ENCODE results near the gene LGALS7. TPM values are rescaled to one million over a fixed set of nuclear protein-coding genes. Genes with fewer than 3 reads are reported as not detected.

The LGALS7 gene
- total and polyA plus RNA-seq, 2 of the 13 experiments (the other 11 are each of a cell fraction or from before 2014, with no cell fraction given) = 0.73 TPM; not detected in 1

DNA sequence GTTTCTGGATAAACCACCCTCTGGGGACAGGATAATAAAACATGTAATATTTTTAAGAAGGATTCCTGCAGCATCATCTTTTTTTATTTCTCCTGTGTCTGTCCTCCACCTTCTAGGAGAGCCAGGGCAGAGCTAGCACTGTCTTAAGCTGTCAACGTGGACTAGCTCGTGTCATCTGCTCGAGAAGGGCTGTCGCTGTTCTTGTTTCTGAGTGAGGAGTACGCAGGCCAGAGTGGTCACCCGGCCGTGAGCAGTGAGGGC is 42.9 kb downstream of the LGALS7 start:
- H3K4me1 ChIP-seq (ENCODE audit: insufficient read depth, low read length) = peaks cover 21% of the 10 kb centered on the region
- ATAC-seq (no peak), DNase-seq (ENCODE audit: low spot score) (no peak), FAIRE-seq (no peak)
- H2AFZ ChIP-seq (ENCODE audit: low read length) = no peak overlapping the region
- ChIA-PET CTCF (ENCODE audit: low intra/inter-chr PET ratio, low total read pairs) (interaction anchor here (0.8 to 1.2 kb wide), 2 partner anchors 76 to 157 kb away, joined by 3 to 5 read pairs; no protein-coding TSS in a partner anchor), POLR2A (no interaction called here)
- H3K9me3 ChIP-seq (ENCODE audit: low read length) = no peaks in the 10 kb centered on the region
- TF ChIP-seq, protein P1, sequence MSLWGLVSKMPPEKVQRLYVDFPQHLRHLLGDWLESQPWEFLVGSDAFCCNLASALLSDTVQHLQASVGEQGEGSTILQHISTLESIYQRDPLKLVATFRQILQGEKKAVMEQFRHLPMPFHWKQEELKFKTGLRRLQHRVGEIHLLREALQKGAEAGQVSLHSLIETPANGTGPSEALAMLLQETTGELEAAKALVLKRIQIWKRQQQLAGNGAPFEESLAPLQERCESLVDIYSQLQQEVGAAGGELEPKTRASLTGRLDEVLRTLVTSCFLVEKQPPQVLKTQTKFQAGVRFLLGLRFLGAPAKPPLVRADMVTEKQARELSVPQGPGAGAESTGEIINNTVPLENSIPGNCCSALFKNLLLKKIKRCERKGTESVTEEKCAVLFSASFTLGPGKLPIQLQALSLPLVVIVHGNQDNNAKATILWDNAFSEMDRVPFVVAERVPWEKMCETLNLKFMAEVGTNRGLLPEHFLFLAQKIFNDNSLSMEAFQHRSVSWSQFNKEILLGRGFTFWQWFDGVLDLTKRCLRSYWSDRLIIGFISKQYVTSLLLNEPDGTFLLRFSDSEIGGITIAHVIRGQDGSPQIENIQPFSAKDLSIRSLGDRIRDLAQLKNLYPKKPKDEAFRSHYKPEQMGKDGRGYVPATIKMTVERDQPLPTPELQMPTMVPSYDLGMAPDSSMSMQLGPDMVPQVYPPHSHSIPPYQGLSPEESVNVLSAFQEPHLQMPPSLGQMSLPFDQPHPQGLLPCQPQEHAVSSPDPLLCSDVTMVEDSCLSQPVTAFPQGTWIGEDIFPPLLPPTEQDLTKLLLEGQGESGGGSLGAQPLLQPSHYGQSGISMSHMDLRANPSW (CRISPR knock-in tag; IDR thresholded peaks at IDR 0.05; ENCODE audit: borderline replicate concordance) = no peak
- TF ChIP-seq ZNF749 (CRISPR knock-in tag; IDR thresholded peaks at IDR 0.05; ENCODE audit: borderline replicate concordance) (no peak), MAFF (IDR thresholded peaks at IDR 0.05; ENCODE audit: low read depth, low read length) (no peak), ZNF878 (CRISPR knock-in tag; IDR thresholded peaks at IDR 0.05) (no peak), RBM22 (optimal IDR thresholded peaks at IDR 0.05; ENCODE audit: low read length) (peak; percentile 97), HNRNPL (IDR thresholded peaks at IDR 0.05; ENCODE audit: low read depth, low read length) (0 out of 2 replicates have a peak, but pooled peaks have one; percentile 17), CEBPB (IDR thresholded peaks at IDR 0.05; ENCODE audit: borderline replicate concordance, low read depth, low read length) (no peak), SSRP1 (CRISPR knock-in tag; IDR thresholded peaks at IDR 0.05) (peak; percentile 32; the same call in 1 of the 2 replicates), SMAD3 (CRISPR knock-in tag; IDR thresholded peaks at IDR 0.05) (no peak), ZNF235 (CRISPR knock-in tag; IDR thresholded peaks at IDR 0.05; ENCODE audit: borderline replicate concordance) (no peak)
- no peak overlapping the region for H3K27ac ChIP-seq (ENCODE audit: extremely low read length, insufficient read depth, low read length)
- BruUV-seq (replicated peaks) = no TSS peak
- no peaks in the 10 kb centered on the region for H4K20me1 ChIP-seq (ENCODE audit: insufficient read depth, low read length)
- no peak overlapping the region for H3K9ac ChIP-seq (ENCODE audit: insufficient read depth, low read depth, low read length)
- H3K4me3 ChIP-seq (replicated peaks in 1 of 3; ENCODE audit: insufficient read depth in 1 of 3, low read depth in 2 of 3, low read length in 3 of 3) = no peak overlapping the region
- peaks cover 17 to 39% of the 10 kb centered on the region in 2 experiments; a peak in 4 of 5 replicates for H3K36me3 ChIP-seq (replicated peaks in 1 of 2; ENCODE audit: control insufficient read depth in 1 of 2, insufficient read depth in 2 of 2, low read length in 2 of 2)
- no peaks in the 10 kb centered on the region for H3K27me3 ChIP-seq (ENCODE audit: control insufficient read depth in 1 of 2, insufficient read depth in 2 of 2, low read length in 2 of 2)
- 99% methylated on average over 7 of the region's 7 CpGs for WGBS (ENCODE audit: low lambda C conversion rate)
- intact Hi-C loops (cut with micrococcal nuclease; ENCODE audit: unreplicated experiment) (loop anchor here (5.0 kb wide), 2 partner anchors 102 to 202 kb away; partner anchors contain the start of genes ECH1, MRPS12 and SARS2), in situ Hi-C loops (cut with HindIII; ENCODE audit: extremely low pct_ligation_motif_present, low pct_unique_long_range_greater_than_20kb) (loop anchor here (25.0 kb wide), 1 partner anchor 182 kb away; the partner anchor contains the start of gene CCER2)
- no peak overlapping the region for H3K4me2 ChIP-seq (ENCODE audit: low read depth, low read length)
- no peaks in the 10 kb centered on the region for H3K79me2 ChIP-seq (ENCODE audit: insufficient read depth, low read length)

Measured in HepG2 (cell line).